Lower lobe of right lung (tissue), 2 donors: ENCODE results near the gene EFCAB12. TPM values are rescaled to one million over a fixed set of nuclear protein-coding genes. Genes with fewer than 3 reads are reported as not detected.

Experiments
- ATAC-seq, 2 donors: fragments of 200-7000 bp; cut with Tn5 transposase; one replicate each; pipeline ENCODE4 v1.9.1; 2020 to 2022; ENCODE audit warnings: mild to moderate bottlenecking in 2 of 2, moderate library complexity in 2 of 2
- DNase-seq: peaks from one replicate; pipeline ENCODE4 v3.0.0-alpha.2; 2020
- H3K27ac ChIP-seq: fragments of 200-600 bp; one replicate; pipeline ENCODE4 v1.8.0; 2022
- H3K27me3 ChIP-seq: fragments of 200-600 bp; one replicate; pipeline ENCODE4 v1.8.0; 2022; ENCODE audit warnings: low read depth
- H3K36me3 ChIP-seq: fragments of 200-600 bp; one replicate; pipeline ENCODE4 v1.8.0; 2022; ENCODE audit warnings: mild to moderate bottlenecking
- H3K4me1 ChIP-seq: fragments of 200-600 bp; one replicate; pipeline ENCODE4 v1.8.0; 2022
- H3K4me3 ChIP-seq: fragments of 200-600 bp; one replicate; pipeline ENCODE4 v1.8.0; 2022; ENCODE audit warnings: mild to moderate bottlenecking
- H3K9me3 ChIP-seq: fragments of 200-600 bp; one replicate; pipeline ENCODE4 v1.8.0; 2022
- intact Hi-C: fragments of 100-400 bp; cut with DNase I; formaldehyde crosslinking; loops from one replicate; pipeline ENCODE4 v1.11.0; 2022
- total RNA-seq: library from RNA; stranded (reverse); fragmentation: NEBNext Ultra II Directional; extraction: Animal tissue kit (Norgen Biotek cat#: 25700); gene quantifications from one replicate; pipeline ENCODE4 v1.2.1, GENCODE V29; 2021
- TF ChIP-seq, protein P1 (sequence below): fragments of 200-600 bp; IDR thresholded peaks from one replicate; pipeline ENCODE4 v1.8.0; 2022; ENCODE audit warnings: antibody characterized with exemption, mild to moderate bottlenecking
- donor health status: DM: no; HTN: yes; CAD: no; lungs with severe emphysema.

Gene EFCAB12
- total RNA-seq, 1 donor from 2014 or later: 4.8 TPM

DNA sequence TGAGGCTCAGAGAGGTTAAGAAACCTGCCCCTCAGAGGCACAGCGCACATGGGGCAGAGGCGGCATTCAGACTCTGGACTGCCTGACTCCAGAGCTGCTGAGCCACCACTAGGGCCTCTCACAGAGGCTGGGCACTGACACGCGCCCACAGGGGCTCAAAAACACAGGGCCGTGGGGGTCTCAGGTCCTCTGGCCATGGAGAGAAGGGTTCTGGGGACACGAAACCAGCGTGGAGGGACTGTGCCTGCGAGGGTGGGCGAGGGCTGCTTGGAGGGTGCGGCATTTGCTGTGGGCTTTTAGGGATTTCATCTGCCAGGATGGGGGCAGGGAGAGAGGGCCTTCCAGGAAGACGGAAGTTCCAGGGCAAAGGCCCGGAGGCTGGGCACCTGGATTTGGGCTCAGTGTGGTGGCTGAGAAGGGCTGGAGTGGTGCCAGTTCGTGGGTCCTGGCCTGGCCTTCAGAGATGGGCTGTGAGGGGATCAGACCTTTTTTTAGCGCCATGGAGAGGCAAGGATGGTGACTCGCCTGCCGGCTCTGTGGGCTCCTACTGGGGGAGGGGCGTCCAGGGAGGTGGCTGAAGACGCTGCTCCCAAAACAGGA lies 69.6 kb downstream of the EFCAB12 start:
- intact Hi-C loops: no loop called here
- no peaks in the 10 kb centered on the region for H3K9me3 ChIP-seq
- no peak overlapping the region for H3K4me3 ChIP-seq
- TF ChIP-seq, protein P1, sequence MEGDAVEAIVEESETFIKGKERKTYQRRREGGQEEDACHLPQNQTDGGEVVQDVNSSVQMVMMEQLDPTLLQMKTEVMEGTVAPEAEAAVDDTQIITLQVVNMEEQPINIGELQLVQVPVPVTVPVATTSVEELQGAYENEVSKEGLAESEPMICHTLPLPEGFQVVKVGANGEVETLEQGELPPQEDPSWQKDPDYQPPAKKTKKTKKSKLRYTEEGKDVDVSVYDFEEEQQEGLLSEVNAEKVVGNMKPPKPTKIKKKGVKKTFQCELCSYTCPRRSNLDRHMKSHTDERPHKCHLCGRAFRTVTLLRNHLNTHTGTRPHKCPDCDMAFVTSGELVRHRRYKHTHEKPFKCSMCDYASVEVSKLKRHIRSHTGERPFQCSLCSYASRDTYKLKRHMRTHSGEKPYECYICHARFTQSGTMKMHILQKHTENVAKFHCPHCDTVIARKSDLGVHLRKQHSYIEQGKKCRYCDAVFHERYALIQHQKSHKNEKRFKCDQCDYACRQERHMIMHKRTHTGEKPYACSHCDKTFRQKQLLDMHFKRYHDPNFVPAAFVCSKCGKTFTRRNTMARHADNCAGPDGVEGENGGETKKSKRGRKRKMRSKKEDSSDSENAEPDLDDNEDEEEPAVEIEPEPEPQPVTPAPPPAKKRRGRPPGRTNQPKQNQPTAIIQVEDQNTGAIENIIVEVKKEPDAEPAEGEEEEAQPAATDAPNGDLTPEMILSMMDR: no peak
- H3K36me3 ChIP-seq: no peaks in the 10 kb centered on the region
- ATAC-seq: no peak
- H3K27ac ChIP-seq: no peak overlapping the region
- DNase-seq: no peak
- no peaks in the 10 kb centered on the region for H3K27me3 ChIP-seq
- no peaks in the 10 kb centered on the region for H3K4me1 ChIP-seq

DNA sequence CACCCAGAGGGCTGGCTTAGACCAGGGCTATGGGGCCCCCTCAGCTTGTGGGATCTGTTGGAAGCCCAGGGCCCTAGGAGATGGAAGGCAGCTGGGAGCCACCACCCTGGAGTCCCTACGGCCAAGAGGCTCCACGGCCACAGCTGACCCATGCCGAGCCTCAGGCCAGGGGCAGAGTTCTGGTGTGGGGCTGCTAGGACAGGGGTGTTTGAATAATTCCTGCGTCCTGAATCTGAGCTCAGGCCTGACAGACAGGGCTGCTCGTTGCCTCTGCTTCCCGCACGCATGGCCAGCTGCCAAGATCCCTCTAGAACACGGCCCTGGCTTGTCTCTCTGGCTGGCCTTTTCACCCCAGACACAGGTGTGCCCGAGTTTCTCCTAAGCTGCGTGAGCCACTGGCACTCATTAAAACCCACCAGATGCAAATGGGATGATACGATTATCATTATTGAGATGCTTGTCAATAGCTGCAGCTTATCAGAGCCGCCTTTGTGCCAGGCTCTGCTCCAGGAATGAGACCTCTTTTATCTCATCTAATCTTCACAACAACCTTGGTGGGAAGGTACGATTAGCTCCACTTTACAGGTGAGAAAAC lies 70.2 kb downstream of the EFCAB12 start:
- TF ChIP-seq, protein P1: no peak
- H3K4me3 ChIP-seq: no peak overlapping the region
- H3K4me1 ChIP-seq: no peaks in the 10 kb centered on the region
- H3K27me3 ChIP-seq: no peaks in the 10 kb centered on the region
- DNase-seq (no peak), ATAC-seq (no peak)
- no peaks in the 10 kb centered on the region for H3K36me3 ChIP-seq
- H3K9me3 ChIP-seq: no peaks in the 10 kb centered on the region
- intact Hi-C loops: no loop called here
- H3K27ac ChIP-seq: no peak overlapping the region

DNA sequence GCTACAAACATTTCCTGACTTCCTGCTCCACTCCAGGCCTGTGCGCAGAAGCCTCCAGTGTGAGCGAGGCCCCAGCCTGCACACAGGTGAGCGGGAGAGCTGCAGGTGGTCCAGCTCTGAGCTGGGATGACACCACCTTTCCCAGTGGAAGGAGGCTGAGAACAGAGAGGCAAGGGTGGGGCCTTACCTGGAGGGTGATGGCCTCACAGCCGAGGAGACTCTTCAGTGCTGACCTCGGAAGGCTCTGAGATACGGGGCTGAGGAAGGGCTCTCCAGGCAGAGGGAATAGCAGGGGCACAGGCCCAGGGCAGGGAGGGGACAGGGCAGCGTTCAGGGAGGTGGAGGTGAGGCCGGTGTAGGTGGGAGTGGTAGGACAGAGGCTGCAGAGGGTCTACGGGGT lies 70.8 kb downstream of the EFCAB12 start:
- H3K4me3 ChIP-seq: no peak overlapping the region
- H3K36me3 ChIP-seq: no peaks in the 10 kb centered on the region
- no peak for DNase-seq
- intact Hi-C loops: no loop called here
- H3K4me1 ChIP-seq: no peaks in the 10 kb centered on the region
- no peak for ATAC-seq
- H3K27ac ChIP-seq: no peak overlapping the region
- TF ChIP-seq, protein P1: no peak
- H3K9me3 ChIP-seq: no peaks in the 10 kb centered on the region
- no peaks in the 10 kb centered on the region for H3K27me3 ChIP-seq

DNA sequence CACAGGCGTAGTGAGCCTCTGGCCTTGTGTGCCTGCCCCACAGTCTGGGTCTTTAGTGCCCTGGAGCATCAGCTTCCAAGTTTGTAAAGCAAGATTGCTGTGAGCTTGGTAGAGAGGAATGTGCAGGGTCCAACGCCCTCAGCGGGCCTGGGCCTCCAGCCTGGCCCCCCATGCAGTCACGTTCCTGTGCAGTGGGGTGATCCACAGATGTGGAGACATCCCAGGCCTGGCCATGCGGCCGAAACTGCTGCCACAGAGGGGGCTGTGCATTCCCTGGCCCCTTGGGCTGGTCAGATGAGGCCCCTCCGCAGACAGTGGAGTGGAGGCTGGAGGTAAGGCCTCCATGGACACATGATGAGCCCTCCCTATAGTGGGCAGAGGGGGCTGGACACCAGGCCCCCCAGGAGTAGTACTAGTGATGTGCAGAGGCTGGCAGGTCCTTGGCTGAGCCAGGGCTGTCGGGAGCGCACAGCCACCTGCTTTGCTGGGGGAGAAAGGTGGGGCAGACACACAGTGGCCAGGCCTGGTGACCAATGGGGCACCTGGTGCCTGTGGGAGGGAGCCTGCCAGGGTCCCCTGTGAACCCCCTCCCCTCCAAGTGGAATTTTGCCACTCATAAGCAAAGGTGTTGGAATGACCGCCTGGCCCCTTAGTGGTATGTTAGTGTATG lies 71.5 kb downstream of the EFCAB12 start:
- no peak overlapping the region for H3K27ac ChIP-seq
- DNase-seq: no peak
- no peak for ATAC-seq
- no peaks in the 10 kb centered on the region for H3K4me1 ChIP-seq
- no peaks in the 10 kb centered on the region for H3K27me3 ChIP-seq
- H3K4me3 ChIP-seq: no peak overlapping the region
- H3K36me3 ChIP-seq: no peaks in the 10 kb centered on the region
- no peaks in the 10 kb centered on the region for H3K9me3 ChIP-seq
- TF ChIP-seq, protein P1: no peak
- intact Hi-C loops: no loop called here

DNA sequence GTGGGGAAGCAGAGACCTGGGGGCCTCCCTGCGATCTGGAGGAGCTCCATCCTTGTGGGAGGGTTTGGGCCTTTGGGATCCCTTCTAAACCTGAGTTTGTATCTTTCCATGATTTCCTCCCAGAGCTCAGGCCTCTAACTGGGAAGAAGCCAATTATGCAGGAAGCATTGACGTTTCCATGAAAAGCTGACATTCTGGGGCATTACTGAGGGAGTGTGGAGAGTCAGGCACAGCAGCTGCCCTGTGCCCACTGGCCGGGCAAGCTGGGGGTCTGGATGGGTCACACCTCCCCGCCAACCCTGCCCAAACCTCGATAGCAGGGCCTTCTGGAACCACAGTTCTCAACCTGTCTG lies 74.9 kb downstream of the EFCAB12 start:
- H3K4me3 ChIP-seq: no peak overlapping the region
- ATAC-seq (no peak), DNase-seq (no peak)
- TF ChIP-seq, protein P1: no peak
- peaks cover 9% of the 10 kb centered on the region for H3K4me1 ChIP-seq
- H3K27me3 ChIP-seq: no peaks in the 10 kb centered on the region
- no peak overlapping the region for H3K27ac ChIP-seq
- intact Hi-C loops: no loop called here
- H3K9me3 ChIP-seq: no peaks in the 10 kb centered on the region
- no peaks in the 10 kb centered on the region for H3K36me3 ChIP-seq
